IMR-90 (cell line): Measurements from ENCODE around the gene SLC22A7.
A peak's percentile ranks its signal among the peaks of the same experiment; 100 is the strongest.

Experiments
- BHLHE40 ChIP-seq: fragments of 150-350 bp; IDR thresholded peaks from 2 replicates; pipeline ENCODE4 v1.6.1; 2016; ENCODE audit warnings: mild to moderate bottlenecking, low read depth, low read length
- CEBPB ChIP-seq: IDR thresholded peaks from 2 replicates; pipeline ENCODE4 v1.6.1; 2012; ENCODE audit warnings: low read depth, low read length, improper control_type of control experiment
- CHD1 ChIP-seq: IDR thresholded peaks from 2 replicates; pipeline ENCODE4 v1.6.1; 2012; ENCODE audit warnings: low read depth, low read length, improper control_type of control experiment
- CTCF ChIP-seq: conservative IDR thresholded peaks from 2 replicates; pipeline ENCODE4 v1.5.1; 2012; ENCODE audit warnings: mild to moderate bottlenecking, low read depth, low read length, improper control_type of control experiment
- MAFK ChIP-seq: IDR thresholded peaks from 2 replicates; pipeline ENCODE4 v1.6.1; 2012; ENCODE audit warnings: low read depth, low read length, improper control_type of control experiment
- MAZ ChIP-seq: IDR thresholded peaks from 2 replicates; pipeline ENCODE4 v1.6.1; 2012; ENCODE audit warnings: low read depth, mild to moderate bottlenecking, low read length, improper control_type of control experiment, moderate library complexity, borderline replicate concordance
- NFE2L2 ChIP-seq: fragments of 150-350 bp; IDR thresholded peaks from 2 replicates; pipeline ENCODE4 v1.6.1; 2016; ENCODE audit warnings: low read depth, mild to moderate bottlenecking, low read length
- POLR2A ChIP-seq: IDR thresholded peaks from 2 replicates; pipeline ENCODE4 v1.6.1; 2012; ENCODE audit warnings: mild to moderate bottlenecking, low read depth, low read length
- RAD21 ChIP-seq: IDR thresholded peaks from 2 replicates; pipeline ENCODE4 v1.6.1; 2012; ENCODE audit warnings: low read length, improper control_type of control experiment
- RCOR1 ChIP-seq: IDR thresholded peaks from 2 replicates; pipeline ENCODE4 v1.6.1; 2012; ENCODE audit warnings: mild to moderate bottlenecking, low read length, improper control_type of control experiment; ENCODE audit not compliant: insufficient replicate concordance
- USF2 ChIP-seq: fragments of 150-350 bp; IDR thresholded peaks from 2 replicates; pipeline ENCODE4 v1.6.1; 2017; ENCODE audit warnings: mild to moderate bottlenecking, antibody characterized with exemption, low read length, low read depth

GRCh38 chr6:43334466-43335095, 36.5 kb downstream of the SLC22A7 start:
- TF ChIP-seq MAFK (no peak), BHLHE40 (no peak), CTCF (peak; percentile 69), POLR2A (no peak), CEBPB (no peak), RCOR1 (no peak), NFE2L2 (no peak), USF2 (no peak), MAZ (no peak), RAD21 (peak; percentile 68), CHD1 (no peak)
